ENCODE results near the gene ASXL2. TPM values are rescaled to one million over a fixed set of nuclear protein-coding genes. Genes with fewer than 3 reads are reported as not detected.

ASXL2 gene
- total and polyA plus RNA-seq, 2 of the 13 experiments (the other 11 are each of a cell fraction or from before 2014, with no cell fraction given) = 12.1 to 19.2 TPM

DNA sequence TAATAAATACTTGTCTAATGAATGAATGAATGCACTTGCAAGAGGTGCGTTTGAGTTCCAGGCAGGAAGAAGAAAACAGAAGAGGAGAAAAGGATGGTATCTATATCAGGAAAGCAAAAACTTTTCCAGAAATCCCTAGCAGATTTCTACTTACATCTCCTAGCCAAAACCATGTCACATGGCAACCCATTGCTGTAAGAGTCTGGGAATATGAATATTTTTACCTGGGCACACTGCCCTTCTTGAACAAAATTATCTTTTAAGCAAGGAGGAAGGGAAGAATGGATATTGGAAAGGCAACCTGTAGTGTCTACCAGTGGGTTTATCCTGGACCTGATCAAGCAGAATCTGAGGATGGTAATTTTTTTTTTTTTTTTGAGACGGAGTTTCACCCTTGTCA, 44.2 kb upstream of the ASXL2 start:
- H3K9me3 ChIP-seq (ENCODE audit: low read length) = no peaks in the 10 kb centered on the region
- no peaks in the 10 kb centered on the region for H3K36me3 ChIP-seq (replicated peaks in 1 of 2; ENCODE audit: control insufficient read depth in 1 of 2, insufficient read depth in 2 of 2, low read length in 2 of 2)
- no peaks in the 10 kb centered on the region for H4K20me1 ChIP-seq (ENCODE audit: insufficient read depth, low read length)
- FAIRE-seq (no peak), DNase-seq (ENCODE audit: low spot score) (no peak), ATAC-seq (no peak)
- peaks cover 11% of the 10 kb centered on the region for H3K4me1 ChIP-seq (ENCODE audit: insufficient read depth, low read length)
- no peaks in the 10 kb centered on the region for H3K79me2 ChIP-seq (ENCODE audit: insufficient read depth, low read length)
- in situ Hi-C loops (cut with HindIII; ENCODE audit: extremely low pct_ligation_motif_present, low pct_unique_long_range_greater_than_20kb) (no loop called here), intact Hi-C loops (cut with micrococcal nuclease; ENCODE audit: unreplicated experiment) (no loop called here)
- H2AFZ ChIP-seq (ENCODE audit: low read length) = no peak overlapping the region
- H3K27ac ChIP-seq (ENCODE audit: extremely low read length, insufficient read depth, low read length) = no peak overlapping the region
- no TSS peak for BruUV-seq (replicated peaks)
- 38% methylated on average over 2 of the region's 2 CpGs for WGBS (ENCODE audit: low lambda C conversion rate)
- no peaks in the 10 kb centered on the region; a peak in 1 of 5 replicates for H3K27me3 ChIP-seq (ENCODE audit: control insufficient read depth in 1 of 2, insufficient read depth in 2 of 2, low read length in 2 of 2)
- TF ChIP-seq ZNF34 (CRISPR knock-in tag; IDR thresholded peaks at IDR 0.05; ENCODE audit: borderline replicate concordance) (no peak), ZNF660 (CRISPR knock-in tag; IDR thresholded peaks at IDR 0.05; ENCODE audit: borderline replicate concordance, low read depth) (no peak), ZFP62 (CRISPR knock-in tag; IDR thresholded peaks at IDR 0.05) (no peak), RORA (CRISPR knock-in tag; IDR thresholded peaks at IDR 0.05) (no peak), AFF4 (CRISPR knock-in tag; IDR thresholded peaks at IDR 0.05) (no peak), ZBTB34 (CRISPR knock-in tag; IDR thresholded peaks at IDR 0.05) (no peak), ZNF510 (CRISPR knock-in tag; IDR thresholded peaks at IDR 0.05; ENCODE audit: low read depth) (no peak), ZNF768 (CRISPR knock-in tag; IDR thresholded peaks at IDR 0.05) (no peak), CHD2 (IDR thresholded peaks at IDR 0.05; ENCODE audit: low read depth, low read length) (no peak)
- no peak overlapping the region for H3K4me2 ChIP-seq (ENCODE audit: low read depth, low read length)
- no peak overlapping the region for H3K4me3 ChIP-seq (replicated peaks in 1 of 3; ENCODE audit: insufficient read depth in 1 of 3, low read depth in 2 of 3, low read length in 3 of 3)
- ChIA-PET CTCF (ENCODE audit: low intra/inter-chr PET ratio, low total read pairs) (no interaction called here), POLR2A (interaction anchor here (0.9 kb wide), 1 partner anchor 44 kb away, joined by 3 read pairs; the partner anchor contains the start of gene ASXL2)
- H3K9ac ChIP-seq (ENCODE audit: insufficient read depth, low read depth, low read length) = no peak overlapping the region
